ENCODE results near the gene RFC5. TPM values are rescaled to one million over a fixed set of nuclear protein-coding genes. Genes with fewer than 3 reads are reported as not detected.

The RFC5 gene
- polyA plus RNA-seq, 3 donors, result 6.6 to 8.0 (median 7.5) TPM

DNA sequence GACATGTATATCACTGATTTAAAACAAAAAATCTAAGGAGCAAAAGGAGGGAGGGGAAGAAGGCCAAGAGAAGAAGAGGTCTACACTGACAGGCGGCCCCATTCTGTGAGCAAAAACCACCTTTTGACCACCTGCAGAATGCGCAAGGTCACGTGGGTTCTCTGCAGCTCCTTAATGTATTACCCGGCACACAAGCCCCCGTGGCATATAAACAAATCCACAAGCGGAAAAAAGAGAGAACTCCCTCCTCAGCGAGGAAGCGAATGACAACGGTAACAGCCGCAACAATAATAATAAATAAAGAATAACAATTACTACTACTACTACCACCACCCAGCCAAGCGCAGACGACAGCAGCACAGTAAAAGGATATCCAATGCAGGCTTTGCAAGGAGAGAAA, 49.0 kb upstream of the RFC5 start:
- no peaks in the 10 kb centered on the region for H3K36me3 ChIP-seq (replicated peaks in 1 of 2; ENCODE audit: control insufficient read depth in 1 of 2, insufficient read depth in 2 of 2, low read length in 2 of 2)
- no peaks in the 10 kb centered on the region for H4K20me1 ChIP-seq (ENCODE audit: insufficient read depth, low read length)
- peaks cover 0 to 2% of the 10 kb centered on the region in 2 donors for H3K36me3 Mint-ChIP-seq
- no peak overlapping the region for H3K4me3 ChIP-seq (replicated peaks in 1 of 3; ENCODE audit: low read depth in 2 of 3, low read length in 3 of 3)
- H3K9ac ChIP-seq (ENCODE audit: insufficient read depth, low read length, poor library complexity, severe bottlenecking), result no peak overlapping the region
- peak overlapping the region in 1 of 2 donors; percentile 62 for H3K4me3 Mint-ChIP-seq
- H3K27me3 Mint-ChIP-seq (ENCODE audit: low read depth in 3 of 3), result peaks cover 51 to 65% (median 55%) of the 10 kb centered on the region in 3 donors
- H3K27me3 ChIP-seq (ENCODE audit: control insufficient read depth in 2 of 2, insufficient read depth in 2 of 2, low read length in 2 of 2), result peaks cover 27 to 49% of the 10 kb centered on the region in 2 donors
- TF ChIP-seq, protein P1, sequence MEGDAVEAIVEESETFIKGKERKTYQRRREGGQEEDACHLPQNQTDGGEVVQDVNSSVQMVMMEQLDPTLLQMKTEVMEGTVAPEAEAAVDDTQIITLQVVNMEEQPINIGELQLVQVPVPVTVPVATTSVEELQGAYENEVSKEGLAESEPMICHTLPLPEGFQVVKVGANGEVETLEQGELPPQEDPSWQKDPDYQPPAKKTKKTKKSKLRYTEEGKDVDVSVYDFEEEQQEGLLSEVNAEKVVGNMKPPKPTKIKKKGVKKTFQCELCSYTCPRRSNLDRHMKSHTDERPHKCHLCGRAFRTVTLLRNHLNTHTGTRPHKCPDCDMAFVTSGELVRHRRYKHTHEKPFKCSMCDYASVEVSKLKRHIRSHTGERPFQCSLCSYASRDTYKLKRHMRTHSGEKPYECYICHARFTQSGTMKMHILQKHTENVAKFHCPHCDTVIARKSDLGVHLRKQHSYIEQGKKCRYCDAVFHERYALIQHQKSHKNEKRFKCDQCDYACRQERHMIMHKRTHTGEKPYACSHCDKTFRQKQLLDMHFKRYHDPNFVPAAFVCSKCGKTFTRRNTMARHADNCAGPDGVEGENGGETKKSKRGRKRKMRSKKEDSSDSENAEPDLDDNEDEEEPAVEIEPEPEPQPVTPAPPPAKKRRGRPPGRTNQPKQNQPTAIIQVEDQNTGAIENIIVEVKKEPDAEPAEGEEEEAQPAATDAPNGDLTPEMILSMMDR (IDR thresholded peaks at IDR 0.05), result no peak
- H2AFZ ChIP-seq (ENCODE audit: insufficient read depth, low read depth, low read length, poor library complexity, severe bottlenecking), result no peak overlapping the region
- H3K9me3 Mint-ChIP-seq, result peaks cover 2 to 19% (median 16%) of the 10 kb centered on the region in 7 donors
- H3K27ac ChIP-seq (ENCODE audit: low read depth in 1 of 2, low read length in 2 of 2), result no peak overlapping the region
- H3K9me3 ChIP-seq (replicated peaks in 1 of 2; ENCODE audit: control insufficient read depth in 1 of 2, insufficient read depth in 1 of 2, low read length in 2 of 2), result peaks cover 5 to 9% of the 10 kb centered on the region in 2 donors
- H3K4me1 ChIP-seq (ENCODE audit: control insufficient read depth in 1 of 2, insufficient read depth in 2 of 2, low read length in 2 of 2), result no peaks in the 10 kb centered on the region
- no CpG with 5 or more reads among the region's 12 CpGs for WGBS (ENCODE audit: insufficient coverage)
- H3K27ac Mint-ChIP-seq, result no peak overlapping the region
- intact Hi-C loops (cut with micrococcal nuclease), result no loop called here
- DNase-seq, result no peak
- no peak overlapping the region for H3K4me2 ChIP-seq (replicated peaks; ENCODE audit: extremely low read depth, low read length, poor library complexity, severe bottlenecking)
- peaks cover 3% of the 10 kb centered on the region for H3K4me1 Mint-ChIP-seq
- no peaks in the 10 kb centered on the region for H3K79me2 ChIP-seq (ENCODE audit: insufficient read depth, low read length)

DNA sequence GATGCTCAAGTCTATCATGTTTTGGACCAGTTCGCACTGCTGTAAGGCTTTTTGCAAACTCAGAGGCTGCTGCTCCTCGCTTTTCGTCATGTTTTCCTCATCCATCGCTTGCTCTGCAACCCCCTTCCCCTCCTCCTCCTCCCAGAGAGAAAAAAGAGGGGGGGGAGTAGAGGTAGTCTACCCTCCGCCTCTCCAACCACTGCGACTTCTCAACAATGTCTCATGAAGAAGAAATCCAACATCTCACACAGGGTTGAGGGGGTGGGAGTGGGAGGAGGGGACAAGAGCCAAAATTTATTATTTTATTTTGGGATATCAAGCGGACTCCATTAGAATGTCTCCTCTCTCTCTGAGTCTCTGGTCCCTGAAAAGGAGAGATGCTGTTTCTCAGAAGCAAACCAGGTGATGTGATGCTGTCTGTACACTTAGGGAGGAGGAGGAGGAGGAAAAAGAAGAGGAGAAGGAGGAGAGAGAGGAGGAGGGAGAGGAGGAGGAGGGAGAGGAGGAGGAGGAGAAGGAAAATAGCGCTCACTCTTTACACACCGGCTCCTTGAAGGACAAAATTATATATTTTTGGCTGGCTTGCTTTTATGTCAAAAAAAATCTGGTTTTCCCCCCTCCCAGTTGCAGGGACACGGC, 48.2 kb upstream of the RFC5 start:
- 0% methylated on average over 1 of the region's 10 CpGs for WGBS (ENCODE audit: insufficient coverage)
- peak overlapping the region in 1 of 2 donors; percentile 62 for H3K4me3 Mint-ChIP-seq
- Histone ChIP-seq H4K20me1 (ENCODE audit: insufficient read depth, low read length) (no peaks in the 10 kb centered on the region), H3K27ac (ENCODE audit: low read depth in 1 of 2, low read length in 2 of 2) (no peak overlapping the region), H3K36me3 (replicated peaks in 1 of 2; ENCODE audit: control insufficient read depth in 1 of 2, insufficient read depth in 2 of 2, low read length in 2 of 2) (no peaks in the 10 kb centered on the region), H3K4me2 (replicated peaks; ENCODE audit: extremely low read depth, low read length, poor library complexity, severe bottlenecking) (no peak overlapping the region), H3K27me3 (ENCODE audit: control insufficient read depth in 2 of 2, insufficient read depth in 2 of 2, low read length in 2 of 2) (peaks cover 27 to 49% of the 10 kb centered on the region in 2 donors), H3K9me3 (replicated peaks in 1 of 2; ENCODE audit: control insufficient read depth in 1 of 2, insufficient read depth in 1 of 2, low read length in 2 of 2) (peaks cover 5 to 9% of the 10 kb centered on the region in 2 donors), H3K4me1 (ENCODE audit: control insufficient read depth in 1 of 2, insufficient read depth in 2 of 2, low read length in 2 of 2) (no peaks in the 10 kb centered on the region), H3K9ac (ENCODE audit: insufficient read depth, low read length, poor library complexity, severe bottlenecking) (no peak overlapping the region), H2AFZ (ENCODE audit: insufficient read depth, low read depth, low read length, poor library complexity, severe bottlenecking) (no peak overlapping the region), H3K79me2 (ENCODE audit: insufficient read depth, low read length) (no peaks in the 10 kb centered on the region), H3K4me3 (replicated peaks in 1 of 3; ENCODE audit: low read depth in 2 of 3, low read length in 3 of 3) (no peak overlapping the region)
- peaks cover 2 to 20% (median 16%) of the 10 kb centered on the region in 7 donors for H3K9me3 Mint-ChIP-seq
- H3K27me3 Mint-ChIP-seq (ENCODE audit: low read depth in 3 of 3), result peaks cover 51 to 66% (median 55%) of the 10 kb centered on the region in 3 donors
- intact Hi-C loops (cut with micrococcal nuclease), result no loop called here
- DNase-seq, result no peak
- H3K27ac Mint-ChIP-seq, result no peak overlapping the region
- H3K36me3 Mint-ChIP-seq, result peaks cover 0 to 2% of the 10 kb centered on the region in 2 donors
- TF ChIP-seq, protein P1 (IDR thresholded peaks at IDR 0.05), result no peak
- H3K4me1 Mint-ChIP-seq, result peaks cover 3% of the 10 kb centered on the region

Data from CD14-positive monocyte (primary cell).